OCI-LY7 (cell line): ENCODE results near the gene RFX8.

Source experiments
- EZH2phosphoT487 ChIP-seq: fragments of 200-600 bp; sonication (generic); IDR thresholded peaks from 2 replicates; pipeline ENCODE4 v1.6.1; 2018; ENCODE audit warnings: low read depth, borderline replicate concordance, mild to moderate bottlenecking, mixed run types, antibody characterized with exemption, low read length, moderate library complexity, mixed read lengths
- TF ChIP-seq, protein P1 (sequence below): fragments of 200-600 bp; sonication (generic); conservative IDR thresholded peaks from 2 replicates; pipeline ENCODE4 v1.5.1; 2014; ENCODE audit warnings: mild to moderate bottlenecking, antibody characterized with exemption, low read length, moderate library complexity, mixed read lengths

DNA sequence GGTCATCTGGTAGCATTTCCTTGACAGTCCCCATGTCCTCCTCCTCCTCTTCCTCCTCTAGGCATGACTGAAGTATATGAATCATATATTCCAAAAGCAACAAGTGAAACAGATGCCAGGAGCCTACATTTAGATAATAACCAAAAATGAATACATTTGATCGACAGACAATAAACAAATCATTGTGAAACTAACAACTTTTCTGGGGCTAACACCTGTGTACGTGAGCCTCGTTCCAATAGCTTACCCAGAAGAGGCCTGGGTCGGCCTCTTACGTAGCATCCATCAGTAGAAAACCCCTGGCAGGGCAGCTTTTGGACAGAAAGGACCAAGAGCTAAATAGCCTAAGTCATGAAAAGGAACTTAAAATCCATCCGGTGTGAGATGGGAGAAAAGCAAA lies 72.3 kb downstream of the RFX8 start:
- TF ChIP-seq, protein P1, sequence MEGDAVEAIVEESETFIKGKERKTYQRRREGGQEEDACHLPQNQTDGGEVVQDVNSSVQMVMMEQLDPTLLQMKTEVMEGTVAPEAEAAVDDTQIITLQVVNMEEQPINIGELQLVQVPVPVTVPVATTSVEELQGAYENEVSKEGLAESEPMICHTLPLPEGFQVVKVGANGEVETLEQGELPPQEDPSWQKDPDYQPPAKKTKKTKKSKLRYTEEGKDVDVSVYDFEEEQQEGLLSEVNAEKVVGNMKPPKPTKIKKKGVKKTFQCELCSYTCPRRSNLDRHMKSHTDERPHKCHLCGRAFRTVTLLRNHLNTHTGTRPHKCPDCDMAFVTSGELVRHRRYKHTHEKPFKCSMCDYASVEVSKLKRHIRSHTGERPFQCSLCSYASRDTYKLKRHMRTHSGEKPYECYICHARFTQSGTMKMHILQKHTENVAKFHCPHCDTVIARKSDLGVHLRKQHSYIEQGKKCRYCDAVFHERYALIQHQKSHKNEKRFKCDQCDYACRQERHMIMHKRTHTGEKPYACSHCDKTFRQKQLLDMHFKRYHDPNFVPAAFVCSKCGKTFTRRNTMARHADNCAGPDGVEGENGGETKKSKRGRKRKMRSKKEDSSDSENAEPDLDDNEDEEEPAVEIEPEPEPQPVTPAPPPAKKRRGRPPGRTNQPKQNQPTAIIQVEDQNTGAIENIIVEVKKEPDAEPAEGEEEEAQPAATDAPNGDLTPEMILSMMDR, result no peak
- no peak for TF ChIP-seq EZH2phosphoT487
